GM12878 (cell line): Measurements from ENCODE around the gene TNFSF13. TPM values are rescaled to one million over a fixed set of nuclear protein-coding genes. Genes with fewer than 3 reads are reported as not detected.

Source experiments
- ATAC-seq: fragments of 200-7000 bp; cut with Tn5 transposase; 3 replicates; pipeline ENCODE4 v1.9.1; 2020; ENCODE audit warnings: mild to moderate bottlenecking, moderate library complexity
- BruUV-seq: library from RNA; stranded (reverse); fragments of 400-500 nt; replicated peaks from 2 replicates; lab custom pipeline; 2021; lab: Mats Ljungman, UMichigan
- CTCF ChIA-PET: fragments of 300-600 bp; sonication (Branson Sonifier 250); formaldehyde crosslinking; extraction: SDS; loops from one replicate; lab custom pipeline; 2021; ENCODE audit warnings: inconsistent platforms; lab: Yijun Ruan, JAX
- POLR2A ChIA-PET: fragments of 350-600 bp; formaldehyde crosslinking; extraction: SDS; loops from one replicate; lab custom pipeline; 2021; ENCODE audit warnings: inconsistent platforms; lab: Charles Lee
- RAD21 ChIA-PET: fragments of 300-600 bp; sonication (Branson Sonifier 250); formaldehyde crosslinking; loops from one replicate; lab custom pipeline; 2023; ENCODE audit warnings: antibody characterized with exemption; ENCODE audit not compliant: unreplicated experiment; lab: Charles Lee
- SMC1A ChIA-PET: fragments of 300-600 bp; sonication (Branson Sonifier 250); formaldehyde crosslinking; loops from one replicate; lab custom pipeline; 2023; ENCODE audit not compliant: unreplicated experiment, uncharacterized antibody; lab: Charles Lee
- DNase-seq: peaks from one replicate; pipeline ENCODE4 v3.0.0-alpha.2; 2011; ENCODE audit warnings: low read depth, low spot score
- FAIRE-seq: peaks from 3 replicates; lab custom pipeline; 2011; peaks lifted over from hg19 to GRCh38; lab: Jason Lieb, UNC
- H2AFZ ChIP-seq: 2 replicates; pipeline ENCODE4 v1.6.0; 2011; ENCODE audit warnings: low read depth, low read length, control low read depth; ENCODE audit not compliant: control insufficient read depth
- H3K27ac ChIP-seq: 2 replicates; pipeline ENCODE4 v1.5.1; 2011; ENCODE audit warnings: control low read depth; ENCODE audit not compliant: control insufficient read depth, insufficient read depth
- H3K27me3 ChIP-seq, 2 experiments: replicated peaks in 1 of 2; 2 replicates each; pipeline versions ENCODE4 v1.6.0 to v1.6.1; 2011; ENCODE audit warnings: low read length in 1 of 2; ENCODE audit not compliant: control insufficient read depth in 2 of 2, insufficient read depth in 2 of 2
- H3K36me3 ChIP-seq, 2 experiments: 2 replicates each; pipeline ENCODE4 v1.5.1; 2011; ENCODE audit warnings: low read length in 1 of 2; ENCODE audit not compliant: control insufficient read depth in 2 of 2, insufficient read depth in 2 of 2
- H3K4me1 ChIP-seq: 2 replicates; pipeline ENCODE4 v1.6.1; 2011; ENCODE audit warnings: mild to moderate bottlenecking, low read length, moderate library complexity, mixed read lengths; ENCODE audit not compliant: control insufficient read depth, insufficient read depth
- H3K4me2 ChIP-seq: 2 replicates; pipeline ENCODE4 v1.6.0; 2011; ENCODE audit warnings: control low read depth; ENCODE audit not compliant: control insufficient read depth, insufficient read depth
- H3K4me3 ChIP-seq: fragments of 200-600 bp; sonication (generic); 2 replicates; pipeline ENCODE4 v1.5.1; 2016
- H3K79me2 ChIP-seq: 2 replicates; pipeline ENCODE4 v1.6.0; 2011; ENCODE audit warnings: low read length; ENCODE audit not compliant: control insufficient read depth, insufficient read depth
- H3K9ac ChIP-seq: 2 replicates; pipeline ENCODE4 v1.8.0; 2011; ENCODE audit warnings: low read length, control low read depth, mixed read lengths; ENCODE audit not compliant: control insufficient read depth, insufficient read depth
- H3K9me3 ChIP-seq: replicated peaks from 3 replicates; pipeline ENCODE4 v1.5.1; 2011; ENCODE audit warnings: mild to moderate bottlenecking, low read length; ENCODE audit not compliant: control insufficient read depth, insufficient read depth
- H4K20me1 ChIP-seq: 2 replicates; pipeline ENCODE4 v1.6.0; 2011; ENCODE audit not compliant: control insufficient read depth, insufficient read depth
- EP300 ChIP-seq, 2 experiments: fragments of 150-350 bp in 1 of 2; IDR thresholded peaks; 2 replicates each; pipeline ENCODE4 v1.6.1; 2011 to 2012; ENCODE audit warnings: low read depth in 2 of 2, low read length in 2 of 2, borderline replicate concordance in 1 of 2, improper control_type of control experiment in 1 of 2, inconsistent platforms in 1 of 2; ENCODE audit not compliant: control insufficient read depth in 1 of 2
- ETV6 ChIP-seq, 2 experiments: fragments of 450-650 bp in 1 of 2; IDR thresholded peaks in 1 of 2; conservative IDR thresholded peaks in 1 of 2; 2 replicates each; pipeline ENCODE4 v1.6.1; 2014; ENCODE audit warnings: antibody characterized with exemption in 1 of 2, borderline replicate concordance in 1 of 2, low read depth in 1 of 2, mild to moderate bottlenecking in 1 of 2, moderate library complexity in 1 of 2
- JUNB ChIP-seq: IDR thresholded peaks from 2 replicates; pipeline ENCODE4 v1.6.1; 2016; ENCODE audit warnings: antibody characterized with exemption, mild to moderate bottlenecking
- MTA2 ChIP-seq: fragments of 450-650 bp; IDR thresholded peaks from 2 replicates; pipeline ENCODE4 v1.6.1; 2016; ENCODE audit warnings: low read depth, mild to moderate bottlenecking, moderate library complexity
- NFXL1 ChIP-seq: fragments of 450-650 bp; IDR thresholded peaks from 2 replicates; pipeline ENCODE4 v1.6.1; 2017; ENCODE audit warnings: antibody characterized with exemption, mild to moderate bottlenecking, borderline replicate concordance
- PAX5 ChIP-seq: IDR thresholded peaks from 2 replicates; pipeline ENCODE4 v1.6.1; 2011; ENCODE audit warnings: low read depth, low read length, borderline replicate concordance
- SIN3A ChIP-seq: IDR thresholded peaks from 2 replicates; pipeline ENCODE4 v1.6.1; 2012; ENCODE audit warnings: low read depth, low read length, improper control_type of control experiment
- SMC3 ChIP-seq: IDR thresholded peaks from 2 replicates; pipeline ENCODE4 v1.6.1; 2011; ENCODE audit warnings: low read length, improper control_type of control experiment, borderline replicate concordance
- ZBTB4 ChIP-seq: fragments of 450-650 bp; formaldehyde crosslinking; IDR thresholded peaks from 2 replicates; pipeline ENCODE4 v1.4.0; 2022; ENCODE audit warnings: mild to moderate bottlenecking, moderate library complexity
- ZZZ3 ChIP-seq: IDR thresholded peaks from 2 replicates; pipeline ENCODE4 v1.6.1; 2011; ENCODE audit warnings: low read depth; ENCODE audit not compliant: control insufficient read depth, insufficient read length
- WGBS: methylation state at CpG from one replicate; pipeline ENCODE4 v1.1.6; 2016; ENCODE audit warnings: low lambda C conversion rate; ENCODE audit not compliant: insufficient replicate concordance, insufficient coverage; ENCODE audit errors: missing lambda C conversion rate; 5-methylcytosine and 5-hydroxymethylcytosine counted together
- in situ Hi-C: fragments of 300-500 bp; cut with MboI; formaldehyde crosslinking; loops from 9 replicates; pipeline ENCODE4 v1.14.3; 2018; ENCODE audit warnings: mixed read lengths
- intact Hi-C: fragments of 100-400 bp; cut with micrococcal nuclease; formaldehyde crosslinking; loops from one replicate; pipeline ENCODE4 v1.14.2; 2022; ENCODE audit not compliant: unreplicated experiment
- polyA plus RNA-seq, 11 experiments: library from polyadenylated mRNA; depleted of rRNA in 4 of 11; unstranded in 6 of 11; stranded (reverse) in 5 of 11; fragments of >200 nt; fragmentation: Nextera tagmentation in 4 of 11; fragmentation: Illumina TruSeq in 1 of 11; extraction: Ambion mirVana in 4 of 11; extraction: Trizol in 1 of 11; gene quantifications; 1 replicate in 1 of 11; 2 replicates in 10 of 11; pipeline versions ENCODE4 v1.2.1 to v1.2.3, GENCODE V29; 2011 to 2016; ENCODE audit warnings: inconsistent platforms in 2 of 11, missing spikeins in 2 of 11, low read depth in 1 of 11
- total RNA-seq, 4 experiments: library from RNA; depleted of rRNA in 3 of 4; stranded (reverse); fragments of >200 nt in 3 of 4; fragmentation: Illumina TruSeq in 1 of 4; extraction: Trizol in 1 of 4; gene quantifications; 2 replicates each; pipeline versions ENCODE4 v1.2.1 to v1.2.3, GENCODE V29; 2013 to 2021
- TF ChIP-seq, protein P1 (sequence below): fragments of 450-650 bp; IDR thresholded peaks from 2 replicates; pipeline ENCODE4 v1.6.1; 2016; ENCODE audit warnings: mild to moderate bottlenecking
- TF ChIP-seq, protein P2 (sequence below): fragments of 450-650 bp; IDR thresholded peaks from 2 replicates; pipeline ENCODE4 v1.6.1; 2017; ENCODE audit warnings: mild to moderate bottlenecking, low read depth, inconsistent platforms; ENCODE audit not compliant: poor library complexity, severe bottlenecking

Gene TNFSF13
- total and polyA plus RNA-seq, 10 of the 15 experiments (the other 5 are each of a cell fraction or from before 2014, with no cell fraction given) = 0.56 to 14.6 (median 9.7) TPM

GRCh38 chr17:7530023-7530900 lies 28.3 kb upstream of the TNFSF13 start (continued):
- TF ChIP-seq ZBTB4 (no peak), ETV6 (conservative IDR thresholded peaks at IDR 0.05 in 1 of 2, IDR thresholded peaks at IDR 0.05 in 1 of 2; ENCODE audit: borderline replicate concordance in 1 of 2, low read depth in 1 of 2) (no peak), ZZZ3 (no peak)
- TF ChIP-seq, all 136 proteins: peak for 0

DNA sequence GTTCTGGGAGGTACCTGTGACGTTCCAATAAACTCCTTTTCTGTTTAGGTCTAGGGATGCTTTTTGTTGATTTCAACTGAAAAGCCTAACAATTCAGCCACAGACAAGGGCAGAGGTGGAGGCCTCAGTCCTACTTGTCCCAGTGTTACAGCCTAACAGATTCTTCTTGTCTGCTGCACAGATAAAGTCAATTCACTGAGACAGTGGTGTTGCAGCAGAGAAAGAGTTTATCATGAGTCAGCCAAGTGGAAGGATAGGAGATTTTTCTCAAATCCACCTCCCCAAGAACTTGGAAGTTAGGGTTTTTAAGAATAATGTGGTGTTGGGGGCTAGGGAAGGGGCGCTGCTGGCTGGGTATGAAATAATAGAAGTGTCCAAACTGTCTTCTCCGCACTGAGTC lies 20.5 kb upstream of the TNFSF13 start:
- intact Hi-C loops = no loop called here
- Histone ChIP-seq H4K20me1 (no peaks in the 10 kb centered on the region), H3K36me3 (no peaks in the 10 kb centered on the region), H2AFZ (no peak overlapping the region), H3K27me3 (no peaks in the 10 kb centered on the region), H3K4me3 (no peak overlapping the region), H3K4me1 (peaks cover 5% of the 10 kb centered on the region; the same call in 1 of the 2 replicates), H3K27ac (no peak overlapping the region), H3K9me3 (peaks cover 8% of the 10 kb centered on the region; the same call in 2 of the 3 replicates), H3K4me2 (no peak overlapping the region), H3K9ac (no peak overlapping the region), H3K79me2 (no peaks in the 10 kb centered on the region)
- DNase-seq (no peak), FAIRE-seq (no peak), ATAC-seq (no peak)
- ChIA-PET RAD21 (no interaction called here), SMC1A (interaction anchor here (0.6 kb wide), 1 partner anchor 365 kb away, joined by 3 read pairs; no protein-coding TSS in a partner anchor), CTCF (interaction anchor here (0.9 kb wide), 1 partner anchor 22 kb away, joined by 3 read pairs; no protein-coding TSS in a partner anchor), POLR2A (no interaction called here)
- BruUV-seq = no TSS peak
- in situ Hi-C loops = no loop called here
- WGBS = 30% methylated on average over 3 of the region's 3 CpGs
- no peak for TF ChIP-seq EP300 (IDR thresholded peaks at IDR 0.05; ENCODE audit: borderline replicate concordance in 1 of 2, control insufficient read depth in 1 of 2, low read depth in 2 of 2, low read length in 2 of 2)
- TF ChIP-seq PAX5 = no peak
- no peak for TF ChIP-seq JUNB
- TF ChIP-seq, protein P1, sequence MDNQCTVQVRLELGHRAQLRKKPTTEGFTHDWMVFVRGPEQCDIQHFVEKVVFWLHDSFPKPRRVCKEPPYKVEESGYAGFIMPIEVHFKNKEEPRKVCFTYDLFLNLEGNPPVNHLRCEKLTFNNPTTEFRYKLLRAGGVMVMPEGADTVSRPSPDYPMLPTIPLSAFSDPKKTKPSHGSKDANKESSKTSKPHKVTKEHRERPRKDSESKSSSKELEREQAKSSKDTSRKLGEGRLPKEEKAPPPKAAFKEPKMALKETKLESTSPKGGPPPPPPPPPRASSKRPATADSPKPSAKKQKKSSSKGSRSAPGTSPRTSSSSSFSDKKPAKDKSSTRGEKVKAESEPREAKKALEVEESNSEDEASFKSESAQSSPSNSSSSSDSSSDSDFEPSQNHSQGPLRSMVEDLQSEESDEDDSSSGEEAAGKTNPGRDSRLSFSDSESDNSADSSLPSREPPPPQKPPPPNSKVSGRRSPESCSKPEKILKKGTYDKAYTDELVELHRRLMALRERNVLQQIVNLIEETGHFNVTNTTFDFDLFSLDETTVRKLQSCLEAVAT = no peak
- TF ChIP-seq, protein P2, sequence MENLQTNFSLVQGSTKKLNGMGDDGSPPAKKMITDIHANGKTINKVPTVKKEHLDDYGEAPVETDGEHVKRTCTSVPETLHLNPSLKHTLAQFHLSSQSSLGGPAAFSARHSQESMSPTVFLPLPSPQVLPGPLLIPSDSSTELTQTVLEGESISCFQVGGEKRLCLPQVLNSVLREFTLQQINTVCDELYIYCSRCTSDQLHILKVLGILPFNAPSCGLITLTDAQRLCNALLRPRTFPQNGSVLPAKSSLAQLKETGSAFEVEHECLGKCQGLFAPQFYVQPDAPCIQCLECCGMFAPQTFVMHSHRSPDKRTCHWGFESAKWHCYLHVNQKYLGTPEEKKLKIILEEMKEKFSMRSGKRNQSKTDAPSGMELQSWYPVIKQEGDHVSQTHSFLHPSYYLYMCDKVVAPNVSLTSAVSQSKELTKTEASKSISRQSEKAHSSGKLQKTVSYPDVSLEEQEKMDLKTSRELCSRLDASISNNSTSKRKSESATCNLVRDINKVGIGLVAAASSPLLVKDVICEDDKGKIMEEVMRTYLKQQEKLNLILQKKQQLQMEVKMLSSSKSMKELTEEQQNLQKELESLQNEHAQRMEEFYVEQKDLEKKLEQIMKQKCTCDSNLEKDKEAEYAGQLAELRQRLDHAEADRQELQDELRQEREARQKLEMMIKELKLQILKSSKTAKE = no peak
- no peak for TF ChIP-seq MTA2
- no peak for TF ChIP-seq SMC3
- no peak for TF ChIP-seq SIN3A
- TF ChIP-seq NFXL1 = no peak
